ENCODE data around the gene CIB4.

GRCh38 chr2:26577442-26578112, 63.6 kb downstream of the CIB4 start:
- TF ChIP-seq, protein P1, sequence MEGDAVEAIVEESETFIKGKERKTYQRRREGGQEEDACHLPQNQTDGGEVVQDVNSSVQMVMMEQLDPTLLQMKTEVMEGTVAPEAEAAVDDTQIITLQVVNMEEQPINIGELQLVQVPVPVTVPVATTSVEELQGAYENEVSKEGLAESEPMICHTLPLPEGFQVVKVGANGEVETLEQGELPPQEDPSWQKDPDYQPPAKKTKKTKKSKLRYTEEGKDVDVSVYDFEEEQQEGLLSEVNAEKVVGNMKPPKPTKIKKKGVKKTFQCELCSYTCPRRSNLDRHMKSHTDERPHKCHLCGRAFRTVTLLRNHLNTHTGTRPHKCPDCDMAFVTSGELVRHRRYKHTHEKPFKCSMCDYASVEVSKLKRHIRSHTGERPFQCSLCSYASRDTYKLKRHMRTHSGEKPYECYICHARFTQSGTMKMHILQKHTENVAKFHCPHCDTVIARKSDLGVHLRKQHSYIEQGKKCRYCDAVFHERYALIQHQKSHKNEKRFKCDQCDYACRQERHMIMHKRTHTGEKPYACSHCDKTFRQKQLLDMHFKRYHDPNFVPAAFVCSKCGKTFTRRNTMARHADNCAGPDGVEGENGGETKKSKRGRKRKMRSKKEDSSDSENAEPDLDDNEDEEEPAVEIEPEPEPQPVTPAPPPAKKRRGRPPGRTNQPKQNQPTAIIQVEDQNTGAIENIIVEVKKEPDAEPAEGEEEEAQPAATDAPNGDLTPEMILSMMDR (IDR thresholded peaks at IDR 0.05), result peak; percentile 99
- TF ChIP-seq ATF3 (CRISPR knock-in tag; conservative IDR thresholded peaks at IDR 0.05) (no peak), EMX1 (CRISPR knock-in tag; IDR thresholded peaks at IDR 0.05) (no peak), TEAD4 (CRISPR knock-in tag; IDR thresholded peaks at IDR 0.05) (no peak)
- TF ChIP-seq, protein P2, sequence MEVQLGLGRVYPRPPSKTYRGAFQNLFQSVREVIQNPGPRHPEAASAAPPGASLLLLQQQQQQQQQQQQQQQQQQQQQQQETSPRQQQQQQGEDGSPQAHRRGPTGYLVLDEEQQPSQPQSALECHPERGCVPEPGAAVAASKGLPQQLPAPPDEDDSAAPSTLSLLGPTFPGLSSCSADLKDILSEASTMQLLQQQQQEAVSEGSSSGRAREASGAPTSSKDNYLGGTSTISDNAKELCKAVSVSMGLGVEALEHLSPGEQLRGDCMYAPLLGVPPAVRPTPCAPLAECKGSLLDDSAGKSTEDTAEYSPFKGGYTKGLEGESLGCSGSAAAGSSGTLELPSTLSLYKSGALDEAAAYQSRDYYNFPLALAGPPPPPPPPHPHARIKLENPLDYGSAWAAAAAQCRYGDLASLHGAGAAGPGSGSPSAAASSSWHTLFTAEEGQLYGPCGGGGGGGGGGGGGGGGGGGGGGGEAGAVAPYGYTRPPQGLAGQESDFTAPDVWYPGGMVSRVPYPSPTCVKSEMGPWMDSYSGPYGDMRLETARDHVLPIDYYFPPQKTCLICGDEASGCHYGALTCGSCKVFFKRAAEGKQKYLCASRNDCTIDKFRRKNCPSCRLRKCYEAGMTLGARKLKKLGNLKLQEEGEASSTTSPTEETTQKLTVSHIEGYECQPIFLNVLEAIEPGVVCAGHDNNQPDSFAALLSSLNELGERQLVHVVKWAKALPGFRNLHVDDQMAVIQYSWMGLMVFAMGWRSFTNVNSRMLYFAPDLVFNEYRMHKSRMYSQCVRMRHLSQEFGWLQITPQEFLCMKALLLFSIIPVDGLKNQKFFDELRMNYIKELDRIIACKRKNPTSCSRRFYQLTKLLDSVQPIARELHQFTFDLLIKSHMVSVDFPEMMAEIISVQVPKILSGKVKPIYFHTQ (CRISPR knock-in tag; IDR thresholded peaks at IDR 0.05), result no peak

All from WTC11 (cell line).